ENCODE measurements around the gene ISM2. TPM values are rescaled to one million over a fixed set of nuclear protein-coding genes. Genes with fewer than 3 reads are reported as not detected.

The ISM2 gene
- total RNA-seq, 2 experiments from 2014 or later, result not detected

DNA sequence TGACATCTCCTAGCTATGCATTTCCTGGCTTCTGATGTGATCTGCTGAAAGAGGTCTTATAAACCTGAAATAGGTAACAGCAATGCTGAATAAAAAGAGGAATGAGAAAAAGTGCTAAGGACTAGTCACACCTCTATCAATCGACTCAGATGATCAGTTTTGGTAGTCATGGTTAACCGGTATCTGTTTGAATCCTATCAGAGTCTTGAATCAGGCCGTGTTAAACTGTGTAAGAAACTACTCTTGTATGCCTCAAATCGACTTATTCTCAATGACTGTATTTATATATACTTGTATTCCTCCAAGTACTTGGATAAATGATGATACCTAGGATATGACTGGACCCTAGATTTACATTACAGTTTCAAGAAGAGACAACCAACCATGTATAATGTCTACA lies 10.8 kb upstream of the ISM2 start:
- CTCF ChIA-PET, result no interaction called here
- POLR2A ChIA-PET, result interaction anchor here (0.5 kb wide), 1 partner anchor 72 kb away, joined by 10 read pairs; no protein-coding TSS in a partner anchor

DNA sequence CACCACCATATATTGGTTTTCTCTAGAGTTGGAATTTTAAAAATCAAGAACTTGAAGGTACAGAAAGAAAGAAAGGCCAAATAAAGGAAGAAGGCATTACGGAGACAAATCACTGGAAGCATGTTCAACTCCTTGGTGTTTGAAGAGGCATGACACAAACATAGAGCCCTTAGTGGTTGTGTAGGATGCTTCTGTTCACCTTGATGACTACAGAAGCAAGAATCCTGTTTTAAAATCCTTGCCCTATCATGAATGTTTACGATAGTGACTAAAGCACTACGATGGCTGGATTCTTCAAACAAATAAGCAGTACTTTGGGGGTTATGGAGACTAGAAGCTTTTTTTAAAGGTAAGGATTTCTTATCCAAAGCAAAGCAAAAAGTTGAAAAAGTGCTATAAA lies 10.3 kb upstream of the ISM2 start:
- CTCF ChIA-PET, result no interaction called here
- POLR2A ChIA-PET, result no interaction called here

DNA sequence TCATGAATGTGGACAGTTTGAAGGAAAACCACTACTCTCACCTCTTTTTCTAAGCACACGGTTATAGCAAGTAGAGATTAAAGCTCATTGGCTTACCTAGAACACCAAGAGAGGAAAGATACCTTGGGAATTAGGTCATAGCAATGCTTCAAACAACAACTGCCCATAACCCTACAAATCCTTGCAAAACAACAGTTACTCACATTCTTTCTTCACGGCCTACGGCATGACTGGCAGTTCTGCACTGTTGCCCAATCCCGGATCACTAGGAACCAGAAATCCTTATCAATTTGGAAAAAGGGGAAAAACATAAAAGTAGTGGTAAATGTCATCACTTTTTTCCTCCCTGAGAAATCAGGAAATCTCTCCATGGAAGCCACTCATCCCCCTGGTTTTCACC lies 9.6 kb upstream of the ISM2 start:
- CTCF ChIA-PET, result no interaction called here
- POLR2A ChIA-PET, result no interaction called here

DNA sequence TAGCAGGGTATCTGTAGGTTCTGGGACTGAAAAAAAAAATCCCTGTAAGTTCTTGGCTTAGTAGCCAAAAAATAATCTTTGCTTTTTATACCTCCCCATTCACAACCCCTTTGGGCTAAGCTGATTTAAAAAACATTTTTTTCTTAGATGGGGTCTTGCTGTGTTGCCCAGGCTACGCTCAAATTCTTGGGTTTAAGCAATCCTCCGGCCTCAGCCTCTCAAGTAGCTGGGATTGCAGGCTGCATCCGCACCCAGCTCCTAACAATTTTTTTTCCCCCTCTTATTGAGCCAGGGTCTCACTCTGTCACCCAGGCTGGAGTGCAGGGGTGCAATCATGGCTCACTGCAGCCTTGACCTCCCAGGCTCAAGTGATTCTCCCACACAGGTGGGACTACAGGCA lies 9.1 kb upstream of the ISM2 start:
- CTCF ChIA-PET, result interaction anchor here (1.4 kb wide), 1 partner anchor 49 kb away, joined by 3 read pairs; no protein-coding TSS in a partner anchor
- POLR2A ChIA-PET, result no interaction called here

DNA sequence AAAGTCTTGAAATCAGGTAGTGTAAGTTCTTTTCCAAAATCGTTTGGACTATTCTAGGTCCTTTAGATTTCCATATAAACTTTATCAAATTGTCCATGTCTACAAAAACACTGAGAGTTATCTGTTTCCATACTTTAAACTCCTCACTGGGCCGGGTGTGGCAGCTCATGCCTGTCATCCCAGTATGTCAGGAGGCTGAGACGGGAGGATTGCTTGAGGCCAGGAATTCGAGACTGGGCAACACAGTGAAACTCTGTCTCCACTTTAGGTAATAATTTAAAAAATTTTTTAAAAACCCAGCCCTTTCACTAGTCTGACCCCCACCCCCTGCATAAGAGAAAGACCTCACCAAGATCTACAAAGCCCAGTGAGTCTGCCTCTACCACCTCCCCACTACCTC lies 6.4 kb upstream of the ISM2 start:
- POLR2A ChIA-PET, result no interaction called here
- CTCF ChIA-PET, result interaction anchor here (1.0 kb wide), 1 partner anchor 15 kb away, joined by 3 read pairs; no protein-coding TSS in a partner anchor

DNA sequence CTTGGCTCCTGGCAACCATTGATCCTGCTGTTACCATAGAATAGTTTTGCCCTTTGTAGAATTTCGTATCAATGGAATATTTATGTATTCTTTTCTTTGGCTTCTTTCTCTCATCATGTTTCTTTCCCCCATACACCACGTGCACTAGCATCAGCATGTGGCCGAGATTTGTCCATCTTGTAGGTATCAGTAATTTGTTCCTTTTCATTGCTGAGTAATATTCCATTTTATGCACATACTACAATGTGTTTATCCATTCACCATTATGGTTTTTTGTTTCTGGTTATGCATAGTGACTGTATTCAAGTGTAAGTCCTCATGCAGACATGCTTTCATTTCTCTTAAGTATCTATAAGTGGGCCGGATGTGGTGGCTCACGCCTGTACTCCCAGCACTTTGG lies 4.5 kb upstream of the ISM2 start:
- POLR2A ChIA-PET, result no interaction called here

DNA sequence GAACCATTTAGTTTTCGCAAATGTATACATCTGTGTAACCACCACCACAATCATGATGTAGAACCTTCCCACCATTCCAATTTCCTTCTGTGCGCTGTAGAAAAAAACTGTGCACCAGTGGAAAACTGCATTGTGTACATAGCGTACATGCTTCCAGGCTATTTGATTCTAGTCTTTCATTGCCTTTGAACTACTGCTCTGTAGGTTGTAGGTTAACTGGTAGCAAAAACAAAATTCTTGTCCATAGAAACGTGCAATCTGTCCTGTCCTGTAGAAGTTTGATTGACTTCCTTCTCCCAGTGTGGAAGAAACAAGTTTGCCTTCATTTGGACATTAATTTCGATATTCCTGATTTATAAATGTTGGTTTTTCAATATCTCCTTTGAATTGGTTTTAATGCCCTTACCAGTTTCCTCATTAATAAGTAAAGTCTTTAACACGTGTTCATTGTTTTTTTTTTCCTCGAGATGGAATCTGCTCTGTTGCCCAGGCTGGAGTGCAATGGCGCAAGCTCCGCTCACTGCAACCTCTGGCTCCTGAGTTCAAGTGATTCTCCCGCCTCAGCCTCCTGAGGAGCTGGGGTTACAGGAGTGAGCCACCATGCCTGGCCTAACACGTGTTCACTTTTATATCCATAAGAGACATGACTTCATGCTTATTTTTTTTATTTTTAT lies 3.6 kb upstream of the ISM2 start:
- CTCF ChIA-PET, result no interaction called here
- POLR2A ChIA-PET, result no interaction called here

More for the DNA sequence above, 4.5 kb upstream of the ISM2 start:
- CTCF ChIA-PET, result interaction anchor here (0.7 kb wide), 1 partner anchor 78 kb away, joined by 3 read pairs; no protein-coding TSS in a partner anchor

DNA sequence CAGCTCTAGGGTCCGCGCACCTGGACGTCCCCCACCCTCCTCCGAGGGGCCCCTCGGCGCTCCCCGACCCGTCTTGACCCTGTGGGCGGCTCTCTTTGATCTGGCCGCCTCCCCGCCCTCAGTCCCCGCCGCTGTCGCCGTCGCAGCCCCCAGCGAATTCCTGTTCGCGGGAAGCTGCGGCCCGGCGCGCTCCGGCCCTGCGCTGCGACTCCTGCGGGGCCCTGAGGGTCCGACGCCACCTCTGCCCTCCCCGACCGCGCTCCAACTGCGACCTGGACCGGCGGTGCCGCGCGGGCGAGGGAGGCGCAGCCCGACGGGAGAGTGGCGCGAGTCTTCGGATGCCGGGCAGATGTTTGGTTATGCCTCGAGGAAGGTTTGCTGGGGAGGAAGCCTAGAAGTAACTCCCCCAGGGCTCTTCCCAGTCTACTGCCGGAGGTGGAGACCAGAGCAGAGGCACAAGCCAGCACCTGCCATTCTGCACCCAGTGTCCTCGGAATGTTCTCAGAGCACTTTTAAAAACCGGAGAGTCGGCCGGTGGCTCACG lies 440 bp upstream of the ISM2 start:
- CTCF ChIA-PET, result no interaction called here
- POLR2A ChIA-PET, result interaction anchor here (1.2 kb wide), 1 partner anchor 116 kb away, joined by 6 read pairs; no protein-coding TSS in a partner anchor

DNA sequence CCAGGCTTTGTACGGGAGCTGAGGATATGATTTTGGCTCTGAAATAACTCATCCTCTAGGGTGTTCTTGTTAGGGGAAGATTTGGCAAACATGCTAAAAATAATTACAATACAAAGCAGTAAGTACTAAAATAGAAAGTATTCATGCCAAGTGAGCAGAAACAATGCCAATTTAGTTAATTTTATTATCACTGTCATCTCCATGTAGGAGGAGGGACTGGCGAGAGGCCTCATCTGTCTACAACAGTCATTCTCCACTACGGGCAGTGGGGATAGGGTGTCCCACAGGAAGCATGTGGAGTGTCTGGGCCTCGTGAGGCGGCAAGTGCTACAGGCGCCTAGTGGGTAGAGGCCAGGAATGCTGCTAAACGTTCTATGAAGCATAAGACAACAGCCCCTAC lies 3.3 kb downstream of the ISM2 start:
- ChIA-PET CTCF (no interaction called here), POLR2A (no interaction called here)

DNA sequence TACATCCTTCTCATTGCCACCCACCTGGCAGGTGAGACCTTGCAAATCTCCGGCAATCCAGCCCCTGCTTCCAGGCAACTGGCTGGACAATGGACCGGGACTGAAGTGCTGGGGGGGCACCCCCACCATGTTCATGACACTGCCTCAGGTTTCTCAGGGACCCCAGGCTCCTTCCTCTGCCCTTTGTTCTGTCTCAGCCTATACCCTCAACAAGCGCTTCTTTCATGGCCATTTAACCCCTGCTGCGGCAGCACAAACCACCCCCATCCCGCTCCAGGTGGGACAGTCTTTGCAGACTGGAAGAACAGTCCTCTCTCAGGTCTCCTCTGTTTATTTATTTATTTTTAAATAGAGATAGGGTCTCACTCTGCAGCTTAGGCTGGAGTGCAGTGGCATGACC lies 7.6 kb downstream of the ISM2 start:
- POLR2A ChIA-PET, result no interaction called here
- CTCF ChIA-PET, result no interaction called here

DNA sequence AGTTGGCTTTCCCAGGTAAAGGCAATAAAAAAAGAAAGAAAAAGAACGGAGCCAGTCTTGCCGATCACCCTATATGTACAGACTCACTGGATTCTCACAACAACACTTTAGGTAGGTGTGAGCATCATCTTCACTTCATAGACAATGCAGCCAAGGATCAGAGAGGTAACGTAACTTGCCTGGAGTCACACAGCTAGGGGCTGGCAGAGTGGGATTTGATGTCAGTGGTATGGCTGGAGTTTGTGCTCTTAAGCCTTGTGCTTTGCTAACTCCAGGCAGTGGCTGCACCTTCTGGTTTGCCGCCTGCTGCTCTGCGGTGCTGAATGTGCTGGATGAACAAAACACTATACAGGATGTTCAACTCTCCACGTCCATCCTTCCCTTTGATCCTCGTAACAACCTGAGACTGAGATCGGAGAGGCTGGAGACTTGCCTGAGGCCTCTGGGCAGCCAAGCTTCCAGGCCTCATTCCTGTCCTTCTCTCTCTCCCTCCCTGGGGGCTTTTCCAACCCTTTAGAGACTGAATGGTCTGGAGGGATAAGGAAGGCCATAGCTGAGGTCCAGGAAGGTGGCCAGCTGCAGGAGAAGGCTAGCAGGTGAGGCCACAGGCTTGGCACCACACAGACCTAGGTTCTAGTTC lies 8.1 kb downstream of the ISM2 start:
- ChIA-PET CTCF (no interaction called here), POLR2A (no interaction called here)

DNA sequence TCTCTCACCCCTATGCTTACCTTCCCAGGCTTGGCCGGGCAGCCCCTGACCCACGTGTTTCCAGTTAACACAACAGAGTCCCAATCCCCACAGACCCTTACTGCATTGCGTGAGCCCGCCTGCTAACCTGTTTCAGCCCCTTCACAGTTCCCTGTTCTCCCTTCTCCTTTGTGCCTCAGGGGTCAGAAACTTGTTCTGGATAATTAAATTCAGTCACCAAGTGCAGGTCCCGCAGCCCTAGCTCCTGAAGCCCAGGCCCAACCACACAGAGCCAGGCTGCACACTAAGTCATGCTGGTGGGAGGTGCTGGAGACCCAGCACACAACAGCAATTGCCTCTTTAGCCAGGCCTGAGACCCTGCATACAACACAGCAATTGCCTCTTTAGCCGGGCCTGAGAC lies 9.6 kb downstream of the ISM2 start:
- ChIA-PET POLR2A (no interaction called here), CTCF (no interaction called here)

DNA sequence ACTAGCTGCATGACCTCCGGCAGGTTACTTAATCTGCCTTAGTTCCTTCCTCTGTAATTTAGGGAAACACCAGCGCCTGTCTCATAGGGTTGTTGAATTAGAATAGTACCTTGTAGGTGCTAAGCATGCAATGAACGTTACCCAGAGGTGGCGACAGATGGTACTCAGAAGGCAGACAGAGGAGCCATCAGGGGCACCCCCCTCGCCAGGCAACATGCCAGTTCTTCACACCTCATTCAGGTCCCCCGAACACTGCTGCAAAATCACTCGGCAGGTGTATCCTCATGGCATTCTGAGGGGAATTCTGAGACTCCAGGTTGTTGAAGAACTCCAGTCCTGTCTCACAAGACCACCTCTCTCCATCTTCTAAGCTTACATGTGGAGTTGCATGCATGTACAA lies 10.1 kb downstream of the ISM2 start:
- ChIA-PET CTCF (no interaction called here), POLR2A (no interaction called here)

DNA sequence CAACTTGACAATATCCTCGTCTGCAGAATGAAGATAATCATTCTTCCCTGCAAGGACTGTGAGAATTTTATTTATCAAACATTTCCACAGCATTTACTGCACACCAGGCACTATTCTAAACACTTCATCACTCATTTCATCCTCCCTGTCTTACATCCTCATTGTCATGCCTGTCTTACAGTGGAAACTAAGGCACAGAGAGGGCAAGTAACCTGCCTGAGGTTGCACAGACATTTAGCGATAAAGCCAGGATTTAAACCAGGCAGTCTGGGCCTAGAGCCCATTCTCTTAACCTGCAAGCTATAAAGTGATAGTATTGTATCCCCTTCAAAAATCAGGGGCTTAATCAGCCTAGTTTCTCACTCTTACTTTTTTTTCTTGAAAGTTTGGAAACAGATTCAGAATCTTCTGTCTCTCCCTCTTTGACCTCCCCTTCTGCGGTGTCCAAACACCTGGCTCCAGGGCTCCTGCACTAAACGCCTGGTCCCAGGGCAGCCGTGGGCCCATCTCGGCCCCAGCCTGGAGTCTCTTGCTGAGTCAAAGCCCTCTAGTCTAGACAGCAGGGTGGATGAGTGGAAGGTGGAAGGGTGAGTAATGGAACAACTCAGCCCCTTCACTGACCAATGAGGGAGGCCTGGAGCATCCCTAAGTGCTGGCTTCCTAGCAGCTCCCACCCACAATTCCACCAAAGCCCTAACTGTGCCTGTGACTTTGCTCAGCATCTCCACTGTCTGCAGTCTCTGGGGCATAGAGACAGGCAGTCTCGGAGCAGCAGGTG lies 12.5 kb downstream of the ISM2 start:
- POLR2A ChIA-PET, result no interaction called here
- CTCF ChIA-PET, result no interaction called here

DNA sequence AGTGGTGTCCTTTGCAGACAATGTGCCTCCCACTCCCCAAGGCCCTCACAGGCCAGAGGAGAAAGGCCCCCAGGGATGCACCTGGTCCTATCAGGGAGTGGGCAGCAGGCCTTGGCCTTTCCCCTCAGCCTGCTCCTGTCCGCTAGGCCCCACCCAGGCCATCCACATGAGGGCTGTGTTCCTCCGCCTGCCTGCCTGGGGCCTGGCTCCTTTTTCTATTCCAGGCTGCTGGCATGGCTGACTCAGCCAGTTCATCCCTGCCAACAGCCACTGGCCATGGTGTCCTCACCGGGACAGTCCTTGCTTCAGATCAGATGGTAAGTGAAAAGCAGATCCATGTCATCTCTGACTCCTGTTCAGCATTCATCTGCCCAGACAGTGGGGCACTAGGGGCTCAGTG lies 13.4 kb downstream of the ISM2 start:
- ChIA-PET CTCF (no interaction called here), POLR2A (no interaction called here)

DNA sequence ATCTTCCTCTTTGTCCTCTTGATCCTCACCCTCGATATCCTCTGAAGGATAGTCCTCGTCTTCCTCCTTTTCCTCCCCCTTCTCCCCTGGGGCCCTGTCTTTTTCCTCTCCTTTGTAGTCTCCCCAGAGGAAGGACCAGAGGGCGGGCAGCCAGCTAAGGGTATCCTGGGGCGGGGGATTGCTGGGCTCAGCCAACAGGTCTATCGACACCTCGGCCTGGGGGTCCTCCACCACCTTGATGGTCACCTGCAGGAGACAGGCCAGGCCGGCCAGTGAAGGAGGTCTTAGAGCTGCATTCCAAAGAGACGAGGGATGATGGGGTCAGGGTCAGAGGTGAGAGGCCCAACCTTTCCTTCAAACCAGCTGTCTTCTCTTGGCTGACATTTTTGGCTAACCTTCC lies 16.2 kb downstream of the ISM2 start:
- ChIA-PET POLR2A (no interaction called here), CTCF (no interaction called here)

DNA sequence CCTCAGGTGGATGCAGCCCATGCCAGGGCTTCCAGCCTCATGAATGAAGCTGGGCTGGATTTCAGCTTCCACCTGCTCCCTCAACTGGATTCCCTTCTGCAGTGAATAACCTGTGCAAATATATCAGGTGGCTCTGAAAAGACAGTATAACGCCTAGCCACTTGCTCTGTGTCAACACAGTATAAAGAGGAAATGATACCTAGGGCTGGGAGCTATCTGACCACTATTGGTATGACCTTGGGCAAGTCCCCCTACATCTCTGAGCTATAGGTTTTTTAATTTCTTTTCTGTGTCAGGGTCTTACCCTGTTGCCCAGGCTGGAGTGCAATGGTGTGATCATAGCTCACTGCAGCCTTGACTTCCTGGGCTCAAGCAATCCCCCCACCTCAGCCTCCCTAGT lies 19.8 kb downstream of the ISM2 start:
- POLR2A ChIA-PET, result no interaction called here
- CTCF ChIA-PET, result no interaction called here

DNA sequence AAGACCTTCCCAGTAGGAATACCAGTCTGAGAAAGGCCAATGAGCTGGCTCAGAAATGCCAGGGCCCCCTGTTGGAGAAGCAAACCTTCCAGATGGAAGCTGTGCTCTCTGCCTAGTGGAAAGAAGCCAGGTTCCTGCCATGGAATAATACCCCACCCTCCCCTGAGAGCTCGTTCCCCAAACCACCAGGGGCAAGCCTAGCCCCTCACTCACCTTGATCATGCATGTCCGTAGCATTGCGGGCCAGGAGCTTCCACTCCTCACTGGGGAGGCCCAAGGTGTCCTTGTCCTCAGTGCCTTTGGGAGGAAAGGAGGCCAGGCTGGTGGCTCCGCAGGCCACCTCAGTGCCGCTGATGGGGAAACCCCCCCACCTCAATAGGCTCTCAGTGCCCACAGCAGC lies 20.6 kb downstream of the ISM2 start:
- CTCF ChIA-PET, result no interaction called here
- POLR2A ChIA-PET, result interaction anchor here (0.6 kb wide), 1 partner anchor 59 kb away, joined by 5 read pairs; no protein-coding TSS in a partner anchor

DNA sequence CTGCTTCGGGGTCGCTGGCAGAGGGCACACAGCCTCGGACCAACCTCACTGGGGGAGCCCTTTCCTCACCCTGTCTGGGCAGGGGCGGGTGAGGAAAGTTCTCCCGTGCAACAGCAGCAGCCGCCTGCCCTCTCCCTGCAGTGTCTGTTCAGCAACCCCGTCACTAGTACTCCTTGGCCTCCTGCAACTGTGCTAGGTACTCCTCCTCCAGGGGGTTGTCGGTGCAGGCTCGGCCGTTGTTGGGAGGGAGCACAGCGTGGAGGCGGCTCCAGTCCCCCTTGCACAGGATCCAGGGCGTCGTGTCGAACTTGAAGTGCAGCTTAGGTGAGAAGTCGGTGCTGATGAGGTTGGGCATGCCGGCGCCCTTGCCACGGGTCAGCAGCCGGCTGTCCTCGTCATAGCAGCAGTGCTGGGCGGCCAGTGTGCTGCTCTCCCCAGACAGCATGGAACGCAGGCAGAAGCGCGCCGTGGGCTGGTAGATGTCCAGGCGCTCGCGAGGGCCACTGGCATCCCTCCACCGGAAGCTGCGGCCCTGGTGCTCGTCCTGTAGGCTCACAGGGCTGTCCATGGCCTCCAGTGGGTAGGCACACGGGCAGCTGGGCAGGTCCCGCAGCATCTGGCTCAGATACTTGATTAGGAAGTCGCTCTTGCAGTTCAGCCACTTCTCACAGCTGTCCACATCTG lies 23.0 kb downstream of the ISM2 start:
- ChIA-PET POLR2A (no interaction called here), CTCF (no interaction called here)

DNA sequence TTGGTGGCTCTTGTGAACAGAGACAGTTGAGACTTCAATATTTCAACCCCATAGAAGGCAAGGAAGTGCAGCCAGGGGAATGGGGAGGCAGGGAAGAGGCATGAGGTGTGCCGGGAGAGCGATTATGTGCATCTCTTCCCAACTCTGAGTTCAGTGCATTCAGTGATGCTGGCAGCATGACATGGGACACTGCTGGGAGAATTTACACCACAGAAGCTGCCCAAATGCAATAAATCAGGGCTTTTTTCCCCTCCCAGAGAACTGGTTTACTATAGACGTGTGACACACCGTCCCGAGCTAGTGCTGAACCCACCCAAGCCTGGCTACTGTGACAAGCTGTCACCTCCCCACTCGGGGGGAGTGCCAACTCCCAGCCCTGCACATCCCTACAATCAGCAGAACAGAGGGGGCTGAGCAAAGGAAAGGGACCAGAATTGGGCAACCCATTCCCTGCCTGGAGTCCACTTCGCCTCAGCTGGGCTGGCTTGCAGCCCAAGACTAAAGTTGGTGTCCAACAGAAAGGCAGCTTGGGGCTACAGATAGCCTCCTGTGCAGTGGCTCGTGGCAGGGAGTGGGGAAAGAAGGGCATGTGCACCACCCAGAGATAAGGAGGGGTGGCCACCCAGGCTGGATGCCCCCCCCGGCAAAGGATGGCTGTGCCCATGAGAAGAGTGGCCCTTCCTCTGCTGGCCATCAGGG lies 24.0 kb downstream of the ISM2 start:
- ChIA-PET CTCF (no interaction called here), POLR2A (no interaction called here)
